NCI-H1417 treated with DMSO at 0.1 percent for 48 hours (cell line): ENCODE results near the gene ADAM12.

ENCODE experiments used
- DNase-seq: peaks from one replicate; lab custom pipeline; 2025; lab: John Stamatoyannopoulos, UW

Gene ADAM12

DNA sequence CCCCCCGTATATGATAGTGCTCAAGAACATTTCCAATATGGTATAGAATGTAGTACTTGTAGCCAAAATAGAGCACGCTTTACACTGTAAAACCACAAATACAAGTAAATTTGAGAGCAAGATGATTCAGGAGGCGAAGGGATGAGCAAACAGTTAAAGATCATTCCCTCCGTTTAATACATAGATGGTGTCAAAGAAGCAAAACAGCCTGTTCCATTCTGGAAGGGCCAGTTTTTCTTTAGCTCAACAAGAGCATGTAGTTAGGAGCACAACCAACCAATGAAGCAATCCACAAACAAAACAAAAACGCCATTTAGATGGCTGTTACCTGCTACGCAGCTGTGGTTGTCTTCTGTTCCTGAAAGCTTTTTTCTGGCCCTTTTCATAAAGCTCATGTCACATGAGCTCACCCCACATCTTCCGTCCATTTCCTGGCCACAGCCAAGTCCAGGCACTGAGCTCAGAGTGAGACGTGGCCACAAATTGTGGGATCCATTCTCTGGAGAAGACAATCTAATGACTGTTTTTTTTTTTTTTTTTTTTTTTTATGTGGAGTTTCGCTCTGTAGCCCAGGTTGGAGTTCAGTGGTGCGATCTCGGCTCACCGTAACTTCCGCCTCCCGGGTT, 306.3 kb downstream of the ADAM12 start:
- no peak for DNase-seq

GRCh38 chr10:126080879-126081411, 307.3 kb downstream of the ADAM12 start:
- DNase-seq: no peak

- DNase-seq: no peak
Observed at GRCh38 chr10:126080291-126080825, 307.9 kb downstream of the ADAM12 start.

- DNase-seq: no peak
Observed at GRCh38 chr10:126075009-126075408, 313.3 kb downstream of the ADAM12 start.

GRCh38 chr10:126074291-126074690, 314.0 kb downstream of the ADAM12 start:
- no peak for DNase-seq

DNA sequence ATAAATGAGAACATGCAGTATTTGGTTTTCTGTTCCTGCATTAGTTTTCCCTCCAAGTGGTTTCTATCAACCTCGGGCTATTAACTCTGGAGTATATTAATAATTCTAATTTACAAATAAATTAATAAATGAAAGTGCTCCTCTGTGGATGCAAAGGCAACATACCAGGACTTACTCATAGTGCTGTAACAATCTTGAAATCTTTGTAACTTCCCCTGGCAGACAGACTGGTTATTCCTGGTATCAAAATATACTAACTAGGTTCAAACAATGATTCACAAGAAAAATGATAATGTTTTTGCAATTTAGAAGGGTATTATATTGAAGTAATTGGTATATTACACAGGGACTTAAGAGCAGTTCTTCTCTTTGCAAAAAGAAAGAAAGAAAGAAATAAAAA, 314.7 kb downstream of the ADAM12 start:
- no peak for DNase-seq

GRCh38 chr10:126072622-126073021, 315.7 kb downstream of the ADAM12 start:
- no peak for DNase-seq

GRCh38 chr10:126070476-126071215, 317.6 kb downstream of the ADAM12 start:
- no peak for DNase-seq

GRCh38 chr10:126068322-126068721, 320.0 kb downstream of the ADAM12 start:
- DNase-seq: no peak

DNA sequence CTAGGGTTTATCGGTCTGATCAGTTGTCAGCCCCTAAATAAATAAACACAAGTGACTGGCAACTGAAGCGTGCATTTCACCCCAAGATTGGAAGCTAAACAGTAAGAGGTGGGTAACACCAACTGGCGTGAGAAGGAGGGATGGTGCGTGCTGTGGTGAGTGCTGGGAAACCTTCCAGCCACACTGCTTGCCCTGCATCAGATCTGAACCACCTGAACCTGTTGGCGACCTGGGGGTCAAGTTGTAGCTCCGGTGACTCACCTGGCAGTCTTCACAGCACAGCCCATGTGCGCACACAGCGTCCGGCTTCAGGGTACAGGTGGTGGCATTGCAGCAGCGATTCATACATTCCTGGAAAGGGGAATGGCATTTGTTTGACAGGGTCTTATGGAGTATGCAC, 321.8 kb downstream of the ADAM12 start:
- DNase-seq: no peak

- no peak for DNase-seq
Observed at GRCh38 chr10:126065751-126066377, 322.4 kb downstream of the ADAM12 start.

GRCh38 chr10:126064512-126064911, 323.8 kb downstream of the ADAM12 start:
- DNase-seq: no peak

GRCh38 chr10:126063353-126063791, 324.9 kb downstream of the ADAM12 start:
- DNase-seq: no peak

- no peak for DNase-seq
Observed at GRCh38 chr10:126062131-126063032, 325.9 kb downstream of the ADAM12 start.

DNA sequence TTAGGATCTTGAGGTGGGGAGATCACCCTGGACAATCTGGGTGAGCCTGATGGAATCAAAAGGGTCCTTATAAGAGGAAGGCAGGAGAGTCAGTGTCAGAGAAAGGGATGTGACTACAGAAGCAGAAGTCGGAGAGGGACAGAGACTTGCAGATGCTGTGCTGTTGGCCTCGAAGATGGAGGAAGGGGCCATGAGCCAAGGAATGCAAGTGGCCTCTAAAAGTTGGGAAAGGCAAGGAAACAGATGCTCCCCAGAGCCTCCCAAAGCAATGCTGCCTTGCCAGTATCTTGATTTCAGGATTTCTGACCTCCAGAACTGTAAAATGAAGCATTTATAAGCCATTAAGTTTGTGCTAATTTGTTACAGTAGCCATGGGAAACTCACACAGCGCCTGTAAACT, 326.8 kb downstream of the ADAM12 start:
- no peak for DNase-seq

- no peak for DNase-seq
Observed at GRCh38 chr10:126060261-126060931, 327.9 kb downstream of the ADAM12 start.

GRCh38 chr10:126059076-126059826, 329.0 kb downstream of the ADAM12 start:
- no peak for DNase-seq

GRCh38 chr10:126058507-126058906, 329.8 kb downstream of the ADAM12 start:
- DNase-seq: no peak

GRCh38 chr10:126058104-126058503, 330.2 kb downstream of the ADAM12 start:
- DNase-seq: no peak

- no peak for DNase-seq
Observed at GRCh38 chr10:126057494-126057893, 330.8 kb downstream of the ADAM12 start.
